Measurements from ENCODE around the gene OR2C1. TPM values are rescaled to one million over a fixed set of nuclear protein-coding genes. Genes with fewer than 3 reads are reported as not detected.

OR2C1 gene
- total RNA-seq: not detected

DNA sequence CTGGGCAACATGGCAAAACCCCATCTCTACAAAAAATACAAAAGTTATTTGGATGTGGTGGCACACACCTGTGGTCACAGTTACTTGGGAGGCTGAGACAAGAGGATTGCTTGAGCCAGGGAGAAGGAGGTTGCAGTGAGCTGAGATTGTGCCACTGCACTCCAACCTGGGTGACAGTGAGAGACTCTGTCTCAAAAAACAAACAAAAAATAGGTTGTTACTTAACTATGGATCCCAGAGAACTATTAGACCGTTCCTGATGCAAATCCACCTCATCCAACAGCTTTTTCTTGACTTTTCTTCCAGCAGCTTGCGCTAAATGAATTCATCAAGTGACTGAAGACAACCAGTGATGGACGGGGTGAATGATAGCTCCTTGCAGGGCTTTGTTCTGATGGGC, at the start of gene OR2C1:
TSS of gene OR2C1 (plus strand) at position 301 of the 400 bp plus-strand sequence. CDS start at position 353, 52 bp downstream.
- intact Hi-C loops (cut with DNase I): no loop called here
- Histone ChIP-seq H3K9me3 (no peaks in the 10 kb centered on the region), H3K36me3 (no peaks in the 10 kb centered on the region), H3K4me3 (no peak within 1 kb of the TSS), H3K4me1 (no peaks in the 10 kb centered on the region), H3K27me3 (no peaks in the 10 kb centered on the region), H3K27ac (no peak within 1 kb of the TSS)
- no peak for DNase-seq
- 64 to 69% methylated on average over 3 of the region's 3 CpGs for WGBS, 2 donors
- TF ChIP-seq POLR2A (IDR thresholded peaks at IDR 0.05): no peak
- TF ChIP-seq, protein P1, sequence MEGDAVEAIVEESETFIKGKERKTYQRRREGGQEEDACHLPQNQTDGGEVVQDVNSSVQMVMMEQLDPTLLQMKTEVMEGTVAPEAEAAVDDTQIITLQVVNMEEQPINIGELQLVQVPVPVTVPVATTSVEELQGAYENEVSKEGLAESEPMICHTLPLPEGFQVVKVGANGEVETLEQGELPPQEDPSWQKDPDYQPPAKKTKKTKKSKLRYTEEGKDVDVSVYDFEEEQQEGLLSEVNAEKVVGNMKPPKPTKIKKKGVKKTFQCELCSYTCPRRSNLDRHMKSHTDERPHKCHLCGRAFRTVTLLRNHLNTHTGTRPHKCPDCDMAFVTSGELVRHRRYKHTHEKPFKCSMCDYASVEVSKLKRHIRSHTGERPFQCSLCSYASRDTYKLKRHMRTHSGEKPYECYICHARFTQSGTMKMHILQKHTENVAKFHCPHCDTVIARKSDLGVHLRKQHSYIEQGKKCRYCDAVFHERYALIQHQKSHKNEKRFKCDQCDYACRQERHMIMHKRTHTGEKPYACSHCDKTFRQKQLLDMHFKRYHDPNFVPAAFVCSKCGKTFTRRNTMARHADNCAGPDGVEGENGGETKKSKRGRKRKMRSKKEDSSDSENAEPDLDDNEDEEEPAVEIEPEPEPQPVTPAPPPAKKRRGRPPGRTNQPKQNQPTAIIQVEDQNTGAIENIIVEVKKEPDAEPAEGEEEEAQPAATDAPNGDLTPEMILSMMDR (IDR thresholded peaks at IDR 0.05): no peak

DNA sequence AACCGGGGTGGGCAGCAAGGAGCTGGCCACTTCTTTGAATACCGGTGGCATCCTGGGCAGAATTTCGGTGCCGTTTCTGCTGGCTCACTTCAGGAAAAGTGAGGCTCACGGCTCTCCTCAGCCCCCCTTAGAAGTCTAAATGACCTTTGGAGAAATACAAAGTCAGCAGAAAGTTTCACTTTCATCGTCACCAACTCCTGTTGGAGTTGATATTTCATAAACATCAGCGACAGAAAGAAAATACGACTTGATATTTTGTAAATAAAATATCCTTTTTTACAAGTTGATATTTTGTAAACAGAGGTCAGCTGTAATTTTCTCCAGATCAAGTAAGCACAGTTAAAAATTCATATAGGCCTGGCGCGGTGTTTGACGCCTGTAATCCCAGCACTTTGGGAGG, 49.6 kb upstream of the OR2C1 start:
- TF ChIP-seq, protein P1 (IDR thresholded peaks at IDR 0.05): no peak
- no peak for TF ChIP-seq POLR2A (IDR thresholded peaks at IDR 0.05)
- intact Hi-C loops (cut with DNase I): no loop called here
- peaks cover 0 to 30% (median 3%) of the 10 kb centered on the region in 3 donors for H3K4me1 ChIP-seq
- H3K27me3 ChIP-seq: no peaks in the 10 kb centered on the region
- H3K4me3 ChIP-seq: peak overlapping the region; percentile 62 to 87 (median 70)
- no peak for DNase-seq
- H3K9me3 ChIP-seq: peaks cover 0 to 94% (median 50%) of the 10 kb centered on the region in 3 donors
- peak overlapping the region; percentile 88 to 94 (median 92) for H3K27ac ChIP-seq
- peaks cover 7 to 67% (median 8%) of the 10 kb centered on the region in 3 donors for H3K36me3 ChIP-seq
- WGBS, 2 donors: 59 to 68% methylated on average over 11 of the region's 11 CpGs

DNA sequence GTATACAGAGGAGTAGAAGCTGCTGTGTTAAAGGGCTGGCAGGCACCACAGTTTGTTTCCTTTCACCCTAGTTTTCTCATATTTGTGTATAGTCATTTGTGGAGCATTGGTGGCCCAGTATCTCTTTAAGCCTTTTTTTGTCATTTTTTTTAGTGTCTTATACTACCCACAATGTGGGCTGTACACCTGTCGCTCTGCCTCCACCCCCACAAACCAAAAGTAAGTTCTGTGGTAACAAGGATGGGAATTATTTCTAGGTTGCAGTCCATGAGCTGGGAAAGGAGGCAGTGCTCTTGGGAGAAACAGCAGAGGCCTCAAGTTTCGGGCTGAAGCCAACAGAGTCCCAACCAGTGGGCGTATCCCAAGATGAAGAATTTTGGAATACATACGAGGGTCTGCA, 44.2 kb upstream of the OR2C1 start:
- DNase-seq: no peak
- no peak overlapping the region for H3K27ac ChIP-seq
- H3K9me3 ChIP-seq: peaks cover 5 to 99% (median 91%) of the 10 kb centered on the region in 3 donors
- no peak overlapping the region for H3K4me3 ChIP-seq
- no peaks in the 10 kb centered on the region for H3K27me3 ChIP-seq
- intact Hi-C loops (cut with DNase I): no loop called here
- 83 to 97% methylated on average over 4 of the region's 4 CpGs for WGBS, 2 donors
- TF ChIP-seq, protein P1 (IDR thresholded peaks at IDR 0.05): no peak
- TF ChIP-seq POLR2A (IDR thresholded peaks at IDR 0.05): no peak
- peaks cover 8 to 83% (median 18%) of the 10 kb centered on the region in 3 donors for H3K36me3 ChIP-seq
- H3K4me1 ChIP-seq: peaks cover 0 to 5% (median 0%) of the 10 kb centered on the region in 3 donors

DNA sequence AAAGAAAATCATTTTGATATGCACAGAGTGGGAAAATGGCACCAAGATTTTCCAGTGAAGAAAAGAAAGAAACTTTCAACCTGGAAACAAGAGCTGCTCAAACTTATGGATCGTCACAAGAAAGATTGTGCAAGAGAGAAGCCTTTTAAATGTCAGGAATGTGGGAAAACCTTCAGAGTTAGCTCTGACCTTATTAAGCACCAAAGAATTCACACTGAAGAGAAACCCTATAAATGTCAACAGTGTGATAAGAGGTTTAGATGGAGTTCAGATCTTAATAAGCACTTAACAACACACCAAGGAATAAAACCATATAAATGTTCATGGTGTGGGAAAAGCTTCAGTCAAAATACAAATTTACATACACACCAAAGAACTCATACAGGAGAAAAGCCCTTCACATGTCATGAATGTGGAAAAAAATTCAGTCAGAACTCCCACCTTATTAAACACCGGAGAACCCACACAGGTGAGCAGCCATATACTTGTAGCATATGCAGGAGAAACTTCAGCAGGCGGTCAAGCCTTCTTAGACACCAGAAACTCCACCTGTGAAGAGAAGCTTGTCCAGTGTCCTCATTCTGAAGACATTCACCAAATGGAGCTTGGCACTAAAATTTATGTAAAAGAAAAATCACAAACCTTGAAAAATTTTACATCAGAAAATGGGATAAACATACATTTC, 38.2 kb upstream of the OR2C1 start:
- H3K4me1 ChIP-seq: no peaks in the 10 kb centered on the region
- H3K27me3 ChIP-seq: no peaks in the 10 kb centered on the region
- intact Hi-C loops (cut with DNase I): no loop called here
- WGBS, 2 donors: 85 to 93% methylated on average over 3 of the region's 3 CpGs
- peaks cover 0 to 60% (median 16%) of the 10 kb centered on the region in 3 donors for H3K36me3 ChIP-seq
- no peak for TF ChIP-seq POLR2A (IDR thresholded peaks at IDR 0.05)
- TF ChIP-seq, protein P1 (IDR thresholded peaks at IDR 0.05): no peak
- H3K9me3 ChIP-seq: peaks cover 7 to 100% (median 94%) of the 10 kb centered on the region in 3 donors
- no peak overlapping the region for H3K27ac ChIP-seq
- H3K4me3 ChIP-seq: peak overlapping the region in 1 of 4 donors; percentile 10
- DNase-seq: no peak

DNA sequence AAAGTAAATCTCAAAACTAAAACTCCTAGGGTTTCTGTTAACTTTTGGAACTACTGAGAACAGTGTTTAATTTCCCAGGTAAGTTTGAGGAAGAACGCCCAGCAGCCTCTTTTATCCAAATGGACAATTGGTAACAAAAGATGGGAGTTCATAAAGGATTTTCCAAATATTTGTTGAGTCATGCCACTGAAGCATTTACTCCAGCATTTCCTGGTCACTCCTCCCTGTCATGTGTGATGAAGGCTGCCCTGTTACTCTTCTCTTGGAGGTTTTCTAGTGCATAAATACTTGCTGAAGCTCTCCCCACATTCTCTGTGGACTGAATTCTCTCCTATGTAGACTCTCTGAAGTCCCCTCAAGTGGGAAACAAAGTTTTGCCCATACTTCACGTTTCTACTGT, 33.9 kb upstream of the OR2C1 start:
- Histone ChIP-seq H3K4me3 (no peak overlapping the region), H3K4me1 (no peaks in the 10 kb centered on the region), H3K9me3 (peaks cover 0 to 83% (median 62%) of the 10 kb centered on the region in 3 donors), H3K27me3 (no peaks in the 10 kb centered on the region), H3K36me3 (peaks cover 0 to 17% (median 5%) of the 10 kb centered on the region in 3 donors), H3K27ac (no peak overlapping the region)
- intact Hi-C loops (cut with DNase I): no loop called here
- DNase-seq: no peak
- TF ChIP-seq, protein P1 (IDR thresholded peaks at IDR 0.05): no peak
- no peak for TF ChIP-seq POLR2A (IDR thresholded peaks at IDR 0.05)
- 42 to 73% methylated on average over 2 of the region's 2 CpGs for WGBS, 2 donors
